Activated naive CD4-positive, alpha-beta T cell treated with anti-CD3 and anti-CD28 coated beads, Interleukin-2, amount 50 U/mL, for 24 hours (primary cell): ENCODE measurements around the gene STBD1.
A peak's percentile ranks its signal among the peaks of the same experiment; 100 is the strongest.

ENCODE experiments used
- H3K27ac Mint-ChIP-seq: one replicate; pipeline ENCODE4 v1.8.0; 2021; ENCODE audit warnings: mild to moderate bottlenecking, mixed read lengths
- H3K27me3 Mint-ChIP-seq: one replicate; pipeline ENCODE4 v1.8.0; 2021; ENCODE audit warnings: mixed read lengths
- H3K36me3 Mint-ChIP-seq: one replicate; pipeline ENCODE4 v1.8.0; 2021; ENCODE audit warnings: mixed read lengths
- H3K4me1 Mint-ChIP-seq: one replicate; pipeline ENCODE4 v1.8.0; 2021; ENCODE audit warnings: mixed read lengths
- H3K4me3 Mint-ChIP-seq: one replicate; pipeline ENCODE4 v1.8.0; 2021; ENCODE audit warnings: mild to moderate bottlenecking, mixed read lengths
- H3K9me3 Mint-ChIP-seq: one replicate; pipeline ENCODE4 v1.8.0; 2021; ENCODE audit warnings: mixed read lengths

STBD1 gene

GRCh38 chr4:76305033-76305687 is 1.4 kb upstream of the STBD1 start:
- H3K27me3 Mint-ChIP-seq = no peaks in the 10 kb centered on the region
- H3K4me1 Mint-ChIP-seq = peaks cover 30% of the 10 kb centered on the region
- peak overlapping the region; percentile 76 for H3K4me3 Mint-ChIP-seq
- H3K9me3 Mint-ChIP-seq = peaks cover 2% of the 10 kb centered on the region
- H3K27ac Mint-ChIP-seq = peak overlapping the region; percentile 61
- H3K36me3 Mint-ChIP-seq = peaks cover 1% of the 10 kb centered on the region

- H3K27me3 Mint-ChIP-seq = no peaks in the 10 kb centered on the region
- no peaks in the 10 kb centered on the region for H3K9me3 Mint-ChIP-seq
- H3K4me1 Mint-ChIP-seq = peaks cover 25% of the 10 kb centered on the region
- H3K36me3 Mint-ChIP-seq = no peaks in the 10 kb centered on the region
- no peak overlapping the region for H3K27ac Mint-ChIP-seq
- peak overlapping the region; percentile 78 for H3K4me3 Mint-ChIP-seq
Observed at GRCh38 chr4:76306882-76307659, 538 bp downstream of the STBD1 start.

- H3K27me3 Mint-ChIP-seq = no peaks in the 10 kb centered on the region
- peak overlapping the region; percentile 78 for H3K4me3 Mint-ChIP-seq
- H3K4me1 Mint-ChIP-seq = peaks cover 25% of the 10 kb centered on the region
- H3K27ac Mint-ChIP-seq = no peak overlapping the region
- H3K9me3 Mint-ChIP-seq = no peaks in the 10 kb centered on the region
- H3K36me3 Mint-ChIP-seq = no peaks in the 10 kb centered on the region
Observed at GRCh38 chr4:76307660-76308014, 1.1 kb downstream of the STBD1 start.

GRCh38 chr4:76308548-76308947 is 2.0 kb downstream of the STBD1 start:
- Mint-ChIP-seq H3K36me3 (no peaks in the 10 kb centered on the region), H3K9me3 (no peaks in the 10 kb centered on the region), H3K4me1 (peaks cover 21% of the 10 kb centered on the region), H3K27ac (no peak overlapping the region), H3K4me3 (no peak overlapping the region), H3K27me3 (peaks cover 2% of the 10 kb centered on the region)

GRCh38 chr4:76309939-76310550 is 3.5 kb downstream of the STBD1 start:
- H3K9me3 Mint-ChIP-seq = no peaks in the 10 kb centered on the region
- H3K27ac Mint-ChIP-seq = no peak overlapping the region
- H3K4me1 Mint-ChIP-seq = peaks cover 9% of the 10 kb centered on the region
- no peak overlapping the region for H3K4me3 Mint-ChIP-seq
- H3K36me3 Mint-ChIP-seq = no peaks in the 10 kb centered on the region
- peaks cover 2% of the 10 kb centered on the region for H3K27me3 Mint-ChIP-seq

- no peak overlapping the region for H3K4me3 Mint-ChIP-seq
- H3K4me1 Mint-ChIP-seq = peaks cover 2% of the 10 kb centered on the region
- H3K9me3 Mint-ChIP-seq = no peaks in the 10 kb centered on the region
- peaks cover 2% of the 10 kb centered on the region for H3K27me3 Mint-ChIP-seq
- H3K27ac Mint-ChIP-seq = no peak overlapping the region
- no peaks in the 10 kb centered on the region for H3K36me3 Mint-ChIP-seq
Observed at GRCh38 chr4:76310683-76311082, 4.2 kb downstream of the STBD1 start.

GRCh38 chr4:76311896-76312331 is 5.4 kb downstream of the STBD1 start:
- Mint-ChIP-seq H3K9me3 (peaks cover 7% of the 10 kb centered on the region), H3K27me3 (peaks cover 8% of the 10 kb centered on the region), H3K4me3 (no peak overlapping the region), H3K27ac (no peak overlapping the region), H3K4me1 (no peaks in the 10 kb centered on the region), H3K36me3 (peaks cover 7% of the 10 kb centered on the region)

- H3K4me3 Mint-ChIP-seq = no peak overlapping the region
- H3K9me3 Mint-ChIP-seq = peaks cover 7% of the 10 kb centered on the region
- H3K36me3 Mint-ChIP-seq = peaks cover 7% of the 10 kb centered on the region
- no peaks in the 10 kb centered on the region for H3K4me1 Mint-ChIP-seq
- H3K27ac Mint-ChIP-seq = no peak overlapping the region
- peaks cover 8% of the 10 kb centered on the region for H3K27me3 Mint-ChIP-seq
Observed at GRCh38 chr4:76312457-76312856, 5.9 kb downstream of the STBD1 start.

GRCh38 chr4:76313547-76313946 is 7.0 kb downstream of the STBD1 start:
- H3K36me3 Mint-ChIP-seq = peaks cover 10% of the 10 kb centered on the region
- H3K9me3 Mint-ChIP-seq = peaks cover 17% of the 10 kb centered on the region
- H3K27me3 Mint-ChIP-seq = peaks cover 15% of the 10 kb centered on the region
- no peak overlapping the region for H3K27ac Mint-ChIP-seq
- no peaks in the 10 kb centered on the region for H3K4me1 Mint-ChIP-seq
- no peak overlapping the region for H3K4me3 Mint-ChIP-seq

GRCh38 chr4:76315267-76315918 is 8.9 kb downstream of the STBD1 start:
- Mint-ChIP-seq H3K9me3 (peaks cover 18% of the 10 kb centered on the region), H3K27me3 (peaks cover 16% of the 10 kb centered on the region), H3K36me3 (peaks cover 10% of the 10 kb centered on the region), H3K27ac (no peak overlapping the region), H3K4me3 (no peak overlapping the region), H3K4me1 (no peaks in the 10 kb centered on the region)

GRCh38 chr4:76316131-76316530 is 9.6 kb downstream of the STBD1 start:
- Mint-ChIP-seq H3K36me3 (peaks cover 10% of the 10 kb centered on the region), H3K27ac (no peak overlapping the region), H3K4me3 (no peak overlapping the region), H3K9me3 (peaks cover 18% of the 10 kb centered on the region), H3K4me1 (no peaks in the 10 kb centered on the region), H3K27me3 (peaks cover 16% of the 10 kb centered on the region)

- Mint-ChIP-seq H3K27ac (no peak overlapping the region), H3K9me3 (peaks cover 16% of the 10 kb centered on the region), H3K36me3 (peaks cover 4% of the 10 kb centered on the region), H3K4me3 (no peak overlapping the region), H3K27me3 (peaks cover 8% of the 10 kb centered on the region), H3K4me1 (no peaks in the 10 kb centered on the region)
Observed at GRCh38 chr4:76322236-76322635, 15.7 kb downstream of the STBD1 start.

- Mint-ChIP-seq H3K36me3 (peaks cover 3% of the 10 kb centered on the region), H3K4me1 (no peaks in the 10 kb centered on the region), H3K4me3 (no peak overlapping the region), H3K9me3 (peaks cover 12% of the 10 kb centered on the region), H3K27me3 (no peaks in the 10 kb centered on the region), H3K27ac (no peak overlapping the region)
Observed at GRCh38 chr4:76325072-76325471, 18.5 kb downstream of the STBD1 start.

GRCh38 chr4:76326515-76326914 is 20.0 kb downstream of the STBD1 start:
- no peak overlapping the region for H3K27ac Mint-ChIP-seq
- H3K4me1 Mint-ChIP-seq = no peaks in the 10 kb centered on the region
- H3K4me3 Mint-ChIP-seq = no peak overlapping the region
- H3K27me3 Mint-ChIP-seq = no peaks in the 10 kb centered on the region
- peaks cover 3% of the 10 kb centered on the region for H3K36me3 Mint-ChIP-seq
- H3K9me3 Mint-ChIP-seq = peaks cover 12% of the 10 kb centered on the region

- no peaks in the 10 kb centered on the region for H3K9me3 Mint-ChIP-seq
- no peak overlapping the region for H3K4me3 Mint-ChIP-seq
- peaks cover 3% of the 10 kb centered on the region for H3K27me3 Mint-ChIP-seq
- H3K36me3 Mint-ChIP-seq = no peaks in the 10 kb centered on the region
- H3K4me1 Mint-ChIP-seq = no peaks in the 10 kb centered on the region
- H3K27ac Mint-ChIP-seq = no peak overlapping the region
Observed at GRCh38 chr4:76334885-76335284, 28.4 kb downstream of the STBD1 start.

- no peak overlapping the region for H3K4me3 Mint-ChIP-seq
- no peak overlapping the region for H3K27ac Mint-ChIP-seq
- H3K9me3 Mint-ChIP-seq = no peaks in the 10 kb centered on the region
- no peaks in the 10 kb centered on the region for H3K27me3 Mint-ChIP-seq
- no peaks in the 10 kb centered on the region for H3K36me3 Mint-ChIP-seq
- no peaks in the 10 kb centered on the region for H3K4me1 Mint-ChIP-seq
Observed at GRCh38 chr4:76339364-76339763, 32.8 kb downstream of the STBD1 start.
